ENCODE results near the gene CAMK2N2.
"Not testable (repeated sequence)": the region's sequence is repeated elsewhere in the genome, so short reads cannot be mapped to it uniquely, and the experiment has no call there.

DNA sequence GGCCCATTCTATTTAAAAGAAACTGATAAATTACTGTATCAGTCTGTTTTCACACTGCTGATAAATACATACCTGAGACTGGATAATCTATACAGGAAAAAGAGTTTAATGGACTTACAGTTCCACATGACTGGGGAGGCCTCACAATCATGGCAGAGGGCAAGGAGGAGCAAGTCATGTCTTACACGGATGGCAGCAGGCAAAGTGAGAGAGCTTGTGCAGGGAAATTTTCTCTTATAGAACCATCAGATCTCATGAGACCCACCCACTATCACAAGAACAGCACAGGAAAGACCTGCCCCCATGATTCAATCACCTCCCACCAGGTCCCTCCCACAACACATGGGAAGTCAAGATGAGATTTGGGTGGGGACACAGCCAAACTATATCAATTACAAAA, 5.9 kb upstream of the CAMK2N2 start:
- TF ChIP-seq, protein P1, sequence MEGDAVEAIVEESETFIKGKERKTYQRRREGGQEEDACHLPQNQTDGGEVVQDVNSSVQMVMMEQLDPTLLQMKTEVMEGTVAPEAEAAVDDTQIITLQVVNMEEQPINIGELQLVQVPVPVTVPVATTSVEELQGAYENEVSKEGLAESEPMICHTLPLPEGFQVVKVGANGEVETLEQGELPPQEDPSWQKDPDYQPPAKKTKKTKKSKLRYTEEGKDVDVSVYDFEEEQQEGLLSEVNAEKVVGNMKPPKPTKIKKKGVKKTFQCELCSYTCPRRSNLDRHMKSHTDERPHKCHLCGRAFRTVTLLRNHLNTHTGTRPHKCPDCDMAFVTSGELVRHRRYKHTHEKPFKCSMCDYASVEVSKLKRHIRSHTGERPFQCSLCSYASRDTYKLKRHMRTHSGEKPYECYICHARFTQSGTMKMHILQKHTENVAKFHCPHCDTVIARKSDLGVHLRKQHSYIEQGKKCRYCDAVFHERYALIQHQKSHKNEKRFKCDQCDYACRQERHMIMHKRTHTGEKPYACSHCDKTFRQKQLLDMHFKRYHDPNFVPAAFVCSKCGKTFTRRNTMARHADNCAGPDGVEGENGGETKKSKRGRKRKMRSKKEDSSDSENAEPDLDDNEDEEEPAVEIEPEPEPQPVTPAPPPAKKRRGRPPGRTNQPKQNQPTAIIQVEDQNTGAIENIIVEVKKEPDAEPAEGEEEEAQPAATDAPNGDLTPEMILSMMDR (IDR thresholded peaks at IDR 0.05) = not testable (repeated sequence)
- not testable (repeated sequence) for TF ChIP-seq POLR2A (IDR thresholded peaks at IDR 0.05)
